WTC11 (cell line): ENCODE data around the gene MACROD2. TPM values are rescaled to one million over a fixed set of nuclear protein-coding genes. Genes with fewer than 3 reads are reported as not detected.

Source experiments
- ATAC-seq: fragments of 200-7000 bp; cut with Tn5 transposase; 2 replicates; pipeline ENCODE4 v1.10.0; 2021; ENCODE audit warnings: mild to moderate bottlenecking, moderate library complexity
- CTCF ChIA-PET: fragments of 300-600 bp; sonication (Branson Sonifier 250); formaldehyde crosslinking; loops from one replicate; lab custom pipeline; 2021; ENCODE audit warnings: antibody characterized with exemption; lab: Charles Lee
- POLR2A ChIA-PET: fragments of 350-600 bp; sonication (Branson Sonifier 250); formaldehyde crosslinking; loops from one replicate; lab custom pipeline; 2021; ENCODE audit warnings: antibody characterized with exemption; lab: Charles Lee
- DNase-seq: peaks from one replicate; pipeline ENCODE4 v3.0.0; 2021; ENCODE audit warnings: low spot score
- H3K27ac Mint-ChIP-seq: 2 replicates; pipeline ENCODE4 v1.8.0; 2021; ENCODE audit warnings: mixed read lengths
- H3K27me3 Mint-ChIP-seq: 2 replicates; pipeline ENCODE4 v1.8.0; 2021; ENCODE audit warnings: low read depth, mild to moderate bottlenecking, moderate library complexity, mixed read lengths
- H3K36me3 Mint-ChIP-seq: 2 replicates; pipeline ENCODE4 v1.8.0; 2021; ENCODE audit warnings: mixed read lengths
- H3K4me1 Mint-ChIP-seq: 2 replicates; pipeline ENCODE4 v1.8.0; 2022; ENCODE audit warnings: mixed read lengths
- H3K4me3 Mint-ChIP-seq: 2 replicates; pipeline ENCODE4 v1.8.0; 2021; ENCODE audit warnings: mild to moderate bottlenecking, moderate library complexity, mixed read lengths
- H3K9me3 Mint-ChIP-seq: 2 replicates; pipeline ENCODE4 v1.8.0; 2021; ENCODE audit warnings: mixed read lengths
- ARID4B ChIP-seq: sonication (generic); formaldehyde crosslinking; IDR thresholded peaks from 2 replicates; pipeline ENCODE4 v1.8.0; 2023; ENCODE audit warnings: missing genetic modification reagents, mild to moderate bottlenecking, borderline replicate concordance
- ATF1 ChIP-seq: sonication (generic); formaldehyde crosslinking; IDR thresholded peaks from 2 replicates; pipeline ENCODE4 v1.8.1; 2023; ENCODE audit warnings: mild to moderate bottlenecking, moderate library complexity, missing genetic modification reagents
- ATF2 ChIP-seq: sonication (generic); formaldehyde crosslinking; IDR thresholded peaks from 2 replicates; pipeline ENCODE4 v1.8.1; 2022; ENCODE audit warnings: low read depth, missing genetic modification reagents, borderline replicate concordance
- CDX4 ChIP-seq: fragments of 250-450 bp; sonication (Bioruptor Pico); IDR thresholded peaks from 2 replicates; pipeline ENCODE4 v1.9.0; 2021; ENCODE audit warnings: moderate library complexity, mild to moderate bottlenecking, inconsistent platforms, borderline replicate concordance
- E2F5 ChIP-seq: sonication (generic); formaldehyde crosslinking; IDR thresholded peaks from 2 replicates; pipeline ENCODE4 v1.8.1; 2022; ENCODE audit warnings: mild to moderate bottlenecking, moderate library complexity, missing genetic modification reagents
- ESRRA ChIP-seq: sonication (generic); formaldehyde crosslinking; IDR thresholded peaks from 2 replicates; pipeline ENCODE4 v1.8.1; 2022; ENCODE audit warnings: mild to moderate bottlenecking, missing genetic modification reagents, borderline replicate concordance
- HMGXB4 ChIP-seq: sonication (generic); formaldehyde crosslinking; IDR thresholded peaks from 2 replicates; pipeline ENCODE4 v1.8.1; 2023; ENCODE audit warnings: mild to moderate bottlenecking, moderate library complexity, missing genetic modification reagents
- MAX ChIP-seq: sonication (generic); formaldehyde crosslinking; IDR thresholded peaks from 2 replicates; pipeline ENCODE4 v1.8.0; 2022; ENCODE audit warnings: mild to moderate bottlenecking, missing genetic modification reagents
- MLX ChIP-seq: sonication (generic); formaldehyde crosslinking; IDR thresholded peaks from 2 replicates; pipeline ENCODE4 v1.8.1; 2023; ENCODE audit warnings: mild to moderate bottlenecking, missing genetic modification reagents, moderate library complexity
- STAT6 ChIP-seq: sonication (generic); formaldehyde crosslinking; conservative IDR thresholded peaks from 2 replicates; pipeline ENCODE4 v1.8.1; 2023; ENCODE audit warnings: mild to moderate bottlenecking, low read depth, missing genetic modification reagents, moderate library complexity
- USF1 ChIP-seq: sonication (generic); formaldehyde crosslinking; IDR thresholded peaks from 2 replicates; pipeline ENCODE4 v1.8.0; 2022; ENCODE audit warnings: mild to moderate bottlenecking, missing genetic modification reagents
- ZNF317 ChIP-seq: sonication (generic); formaldehyde crosslinking; IDR thresholded peaks from 2 replicates; pipeline ENCODE4 v1.8.1; 2023; ENCODE audit warnings: low read depth, mild to moderate bottlenecking, moderate library complexity, missing genetic modification reagents, borderline replicate concordance
- ZNF396 ChIP-seq: fragments of 250-450 bp; sonication (Bioruptor Pico); IDR thresholded peaks from 2 replicates; pipeline ENCODE4 v1.8.0; 2021; ENCODE audit warnings: mild to moderate bottlenecking, moderate library complexity, borderline replicate concordance
- total RNA-seq: library from RNA; stranded (reverse); gene quantifications from 3 replicates; pipeline ENCODE4 v1.2.3, GENCODE V29; 2021

MACROD2 gene
- total RNA-seq, 1 experiment from 2014 or later = 4.1 TPM

- TF ChIP-seq CDX4 (CRISPR knock-in tag) (no peak), HMGXB4 (CRISPR knock-in tag) (no peak), STAT6 (no peak), E2F5 (CRISPR knock-in tag) (no peak), ZNF396 (CRISPR knock-in tag) (no peak), USF1 (CRISPR knock-in tag) (no peak), ESRRA (no peak), ZNF317 (CRISPR knock-in tag) (no peak), ATF2 (CRISPR knock-in tag) (no peak)
These were observed 1325.6 kb downstream of the MACROD2 start (continued) for GRCh38 chr20:15320941-15321340.

GRCh38 chr20:15327123-15327522, 1331.8 kb downstream of the MACROD2 start:
- no peak overlapping the region for H3K27ac Mint-ChIP-seq
- ATAC-seq = no peak
- H3K9me3 Mint-ChIP-seq = no peaks in the 10 kb centered on the region
- POLR2A ChIA-PET = no interaction called here
- no peaks in the 10 kb centered on the region for H3K36me3 Mint-ChIP-seq
- H3K4me3 Mint-ChIP-seq = no peak overlapping the region
- no peaks in the 10 kb centered on the region; the same call in 1 of the 2 replicates for H3K4me1 Mint-ChIP-seq
- CTCF ChIA-PET = no interaction called here
- H3K27me3 Mint-ChIP-seq = no peaks in the 10 kb centered on the region
- no peak for TF ChIP-seq ATF1 (CRISPR knock-in tag)
- no peak for TF ChIP-seq ARID4B (CRISPR knock-in tag)
- TF ChIP-seq MLX (CRISPR knock-in tag) = no peak
- no peak for TF ChIP-seq MAX (CRISPR knock-in tag)
- DNase-seq = no peak
